Inflammatory macrophage (primary cell): ENCODE measurements around the gene LRP5.

Experiments used
- DNase-seq, 2 donors: peaks; one replicate each; pipeline ENCODE4 v3.0.0-alpha.2; 2020 to 2022
- total RNA-seq, 18 experiments: gene quantifications; one replicate each; lab custom pipeline; 2026; ENCODE audit warnings: mixed read lengths in 6 of 18, inconsistent platforms in 2 of 18; lab: John Stamatoyannopoulos, UW

LRP5 gene
- total RNA-seq = 0.40 to 2.8 (median 1.3) reads per million in 18 experiments

DNA sequence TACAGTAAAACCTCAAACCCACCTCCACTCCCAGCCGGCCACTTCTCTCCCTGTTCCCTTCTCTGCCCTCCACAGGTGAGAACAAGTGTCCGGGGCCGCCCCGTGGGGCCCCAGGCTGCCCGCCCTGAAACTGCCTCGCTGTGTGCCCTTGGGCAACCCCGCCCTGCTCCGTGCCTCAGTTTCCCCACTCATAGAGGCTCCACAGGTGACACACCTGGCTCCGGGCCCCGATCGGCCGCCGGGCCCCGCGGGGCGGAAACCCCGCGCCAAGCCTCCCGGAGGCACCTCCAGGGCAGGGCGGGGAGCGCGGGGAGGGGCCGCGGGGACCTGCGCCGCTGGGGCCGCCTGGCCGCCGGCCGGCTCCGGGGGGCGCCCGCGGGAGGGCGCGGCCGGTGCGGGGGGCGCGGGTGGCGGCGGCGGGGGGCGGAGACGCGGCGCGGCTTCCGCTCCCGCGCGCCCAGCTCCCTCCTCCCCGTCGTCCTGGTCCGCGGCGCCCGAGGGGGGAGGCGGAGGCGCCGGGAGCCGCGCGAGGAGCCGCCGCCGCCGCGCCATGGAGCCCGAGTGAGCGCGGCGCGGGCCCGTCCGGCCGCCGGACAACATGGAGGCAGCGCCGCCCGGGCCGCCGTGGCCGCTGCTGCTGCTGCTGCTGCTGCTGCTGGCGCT lies at the start of gene LRP5:
LRP5 (plus strand) TSS at position 475 of the 663 bp plus-strand sequence; CDS start at position 599, 124 bp downstream.
- no peak for DNase-seq

GRCh38 chr11:68263444-68264035 lies 48.9 kb upstream of the LRP5 start:
- DNase-seq = no peak

DNA sequence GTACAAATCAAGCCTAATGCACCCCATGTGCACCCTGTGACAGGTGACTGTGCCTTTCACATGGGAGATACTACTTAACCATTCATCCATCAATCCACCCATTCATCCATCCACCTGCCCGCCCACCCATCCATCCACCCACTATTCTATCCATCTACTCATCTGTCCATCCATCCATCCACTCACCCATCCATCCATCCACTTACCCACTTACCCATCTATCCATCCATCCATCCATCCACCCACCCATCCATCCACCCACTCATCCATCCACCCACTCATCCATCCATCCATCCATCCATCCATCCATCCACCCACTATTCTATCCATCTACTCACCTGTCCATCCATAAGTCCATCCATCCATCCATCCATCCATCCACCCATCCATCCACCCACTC lies 48.1 kb upstream of the LRP5 start:
- DNase-seq = no peak

DNA sequence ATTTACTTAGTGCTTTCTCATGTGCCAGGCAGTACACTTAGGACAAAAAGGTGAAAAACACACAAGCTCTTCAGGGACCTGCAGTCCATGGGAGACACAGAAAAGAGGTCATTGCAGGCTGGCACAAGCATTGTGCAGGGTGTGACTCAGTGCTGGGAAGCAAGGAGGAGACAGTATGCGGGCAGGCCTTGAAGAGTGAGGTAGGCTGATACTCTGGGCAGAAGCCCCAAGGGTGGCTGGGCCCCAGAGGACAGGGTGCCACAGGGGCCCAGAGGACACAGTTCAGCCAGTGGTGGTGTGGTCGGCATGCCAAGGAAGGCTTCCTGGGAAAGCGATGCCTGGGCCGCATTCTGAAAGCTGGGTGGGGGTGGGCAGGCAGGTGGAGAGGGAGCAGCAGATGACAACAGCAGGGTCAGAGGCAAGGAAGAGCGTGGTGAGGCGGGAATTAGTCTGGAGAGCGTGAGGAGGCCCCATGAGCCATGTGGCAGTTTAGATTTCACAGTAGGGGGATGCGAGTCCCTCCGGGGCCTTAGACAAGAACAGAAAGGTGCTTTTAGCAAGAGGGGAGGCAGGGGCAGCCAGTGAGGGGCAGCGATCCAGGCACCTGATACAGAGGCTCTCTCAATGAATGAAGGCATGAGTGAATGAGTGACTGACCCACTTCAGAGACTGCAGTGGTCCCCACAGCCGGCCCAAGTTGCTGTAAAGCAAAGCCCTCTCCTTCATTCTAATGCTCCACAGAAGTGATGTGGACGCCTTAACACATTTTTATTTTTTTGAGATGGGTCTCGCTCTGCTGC lies 47.5 kb upstream of the LRP5 start:
- no peak for DNase-seq

GRCh38 chr11:68266121-68266891 lies 46.1 kb upstream of the LRP5 start:
- DNase-seq = peak in 1 of 2 donors; percentile 8

- DNase-seq = peak; percentile 10 to 48
Measured at GRCh38 chr11:68266936-68267880, 45.2 kb upstream of the LRP5 start.

DNA sequence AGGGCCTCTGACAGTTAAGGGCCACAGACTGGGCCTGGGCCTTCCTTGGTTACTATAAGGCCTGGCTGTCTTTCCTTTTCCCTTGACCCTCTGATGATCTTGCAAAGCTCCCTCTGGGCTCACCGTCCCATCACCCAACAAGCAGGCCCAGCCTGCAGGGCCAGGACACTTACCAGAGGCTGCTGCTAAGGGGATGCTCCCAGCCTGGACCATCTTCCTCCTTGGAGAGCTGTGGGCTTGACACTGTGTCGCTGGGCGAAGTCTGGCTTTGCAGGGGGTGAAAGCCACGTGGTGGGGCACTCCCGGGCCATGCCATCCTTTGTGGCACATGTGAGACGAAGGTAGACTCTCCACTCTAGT lies 44.5 kb upstream of the LRP5 start:
- no peak for DNase-seq

DNA sequence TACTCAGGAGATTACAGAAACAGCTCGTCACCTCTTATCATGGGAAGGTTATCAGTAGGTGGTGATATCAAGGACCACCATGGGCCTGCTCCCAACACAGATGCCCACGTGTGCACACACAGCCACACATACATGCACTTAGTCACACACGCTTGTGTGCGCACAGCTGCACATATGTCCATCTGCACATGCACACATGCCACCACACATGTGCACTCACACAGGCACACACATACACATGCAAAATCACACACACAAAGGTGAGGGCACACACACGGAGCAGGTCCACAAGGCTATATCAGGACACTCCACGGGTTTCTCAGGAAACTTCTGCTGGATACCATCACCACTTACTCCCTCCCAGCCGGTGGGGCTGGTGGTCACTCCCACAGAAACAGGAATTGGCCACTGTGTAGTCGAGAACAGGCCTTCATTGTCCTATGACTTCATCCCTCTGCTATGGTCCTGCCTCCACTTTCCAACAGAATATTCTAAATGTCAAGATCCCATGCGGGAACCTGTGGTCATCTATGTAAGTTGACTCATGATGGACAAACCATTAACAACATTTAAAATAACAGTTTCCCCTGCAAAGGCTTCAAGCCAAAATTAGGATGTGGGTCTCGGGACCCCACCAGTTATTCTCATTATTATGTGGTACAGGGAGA lies 42.8 kb upstream of the LRP5 start:
- DNase-seq = no peak

DNA sequence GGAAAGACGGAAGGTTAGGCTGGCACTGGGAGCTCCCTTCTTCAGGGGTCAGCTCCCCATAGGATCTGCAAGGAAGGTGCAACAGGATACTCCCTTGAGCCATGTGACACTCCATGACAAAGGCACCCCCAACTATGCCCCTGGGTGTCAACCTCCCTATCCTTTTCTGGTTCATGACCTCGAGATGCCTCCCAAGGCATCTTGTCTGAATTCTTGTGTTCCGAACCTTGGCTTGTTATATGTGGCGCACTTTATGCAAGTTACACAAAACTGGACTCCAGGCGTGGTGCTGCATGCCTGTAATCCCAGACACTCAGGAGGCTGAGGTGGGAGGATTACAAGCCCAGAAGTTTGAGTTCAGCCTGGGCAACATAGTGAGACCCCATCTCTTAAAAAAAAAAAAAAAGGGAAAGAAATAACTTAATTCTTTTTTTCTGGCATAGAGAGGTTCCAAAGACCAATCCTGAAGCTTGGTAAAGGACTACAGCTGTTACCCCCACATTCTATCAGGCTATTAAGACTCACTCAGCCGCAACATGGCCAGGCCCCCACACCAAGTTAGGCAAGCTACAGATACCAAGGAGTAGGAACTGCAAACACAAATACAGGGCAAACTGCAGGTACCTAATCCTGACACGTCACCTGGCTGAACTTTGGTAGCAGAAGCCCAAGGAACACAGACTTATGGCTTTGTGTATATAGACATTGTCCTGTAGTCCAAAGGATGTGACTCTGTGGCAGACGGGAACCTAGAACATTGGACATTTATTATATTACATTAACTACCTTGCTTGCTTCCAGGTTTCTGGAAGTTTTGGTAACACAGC lies 42.0 kb upstream of the LRP5 start:
- no peak for DNase-seq

DNA sequence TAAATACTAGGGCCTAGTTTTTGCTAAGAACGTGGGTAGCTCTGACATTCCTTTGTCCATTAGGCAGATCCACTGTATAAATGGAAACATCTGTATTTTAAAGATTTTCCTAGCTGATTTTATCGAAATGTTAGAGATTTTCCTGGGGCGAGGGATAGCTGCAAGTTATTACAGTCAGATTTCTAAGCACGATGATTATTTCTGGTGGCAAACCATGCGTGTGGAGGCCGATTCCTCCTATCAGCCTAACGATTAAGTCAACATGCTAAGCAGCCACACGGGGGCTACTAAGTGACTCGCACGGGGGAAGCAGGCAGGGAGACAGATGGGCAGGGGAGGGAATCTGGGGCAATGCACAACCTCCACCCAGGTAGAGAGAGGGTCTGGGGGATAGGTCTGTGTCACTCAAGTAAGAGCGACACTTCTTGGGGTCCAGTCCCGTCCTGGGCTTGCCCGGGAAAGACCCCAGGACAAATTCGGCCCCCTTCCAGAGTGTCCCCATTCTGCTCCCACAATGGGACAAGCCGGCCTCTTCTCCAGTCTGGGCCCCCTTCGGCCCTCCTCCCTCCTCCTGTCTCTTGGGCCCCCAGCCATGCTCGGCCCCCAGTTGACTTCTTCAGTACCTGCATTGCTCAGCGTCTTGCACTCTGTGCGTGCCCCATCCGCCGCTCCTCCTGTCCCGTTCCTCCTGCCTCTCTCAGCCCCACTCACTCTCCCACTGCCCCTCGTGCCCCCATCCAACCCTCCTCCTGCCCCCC lies 41.2 kb upstream of the LRP5 start:
- peak; percentile 62 to 70 for DNase-seq

- DNase-seq = peak; percentile 98
Measured at GRCh38 chr11:68271781-68272608, 40.4 kb upstream of the LRP5 start, which contains the start of gene C11orf24. TSS of gene C11orf24 (minus strand) at chr11:68271973. CDS start at chr11:68263767, 8,206 bp downstream.

GRCh38 chr11:68273026-68273738 lies 39.2 kb upstream of the LRP5 start:
- no peak for DNase-seq

GRCh38 chr11:68274306-68274705 lies 38.1 kb upstream of the LRP5 start:
- DNase-seq = no peak

GRCh38 chr11:68275721-68276507 lies 36.5 kb upstream of the LRP5 start:
- DNase-seq = no peak

DNA sequence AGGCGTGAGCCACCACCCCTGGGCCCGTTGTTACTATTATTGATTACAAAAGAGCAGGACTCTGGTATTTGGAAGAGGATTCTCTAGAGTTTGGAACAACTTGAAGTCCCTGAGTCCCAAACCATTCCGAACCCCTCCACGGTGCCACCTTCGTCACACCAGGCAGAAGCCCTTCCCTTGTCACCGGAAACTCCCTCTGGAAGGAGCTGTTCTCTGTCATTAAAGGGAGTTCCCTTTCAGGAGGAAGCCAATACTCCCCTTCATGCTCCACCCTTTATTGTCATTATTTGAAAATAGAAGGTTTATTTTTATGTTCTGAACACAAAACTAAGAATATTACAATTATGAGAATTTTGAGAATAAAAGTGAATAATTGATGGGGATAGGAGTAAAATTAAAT lies 35.5 kb upstream of the LRP5 start:
- no peak for DNase-seq

DNA sequence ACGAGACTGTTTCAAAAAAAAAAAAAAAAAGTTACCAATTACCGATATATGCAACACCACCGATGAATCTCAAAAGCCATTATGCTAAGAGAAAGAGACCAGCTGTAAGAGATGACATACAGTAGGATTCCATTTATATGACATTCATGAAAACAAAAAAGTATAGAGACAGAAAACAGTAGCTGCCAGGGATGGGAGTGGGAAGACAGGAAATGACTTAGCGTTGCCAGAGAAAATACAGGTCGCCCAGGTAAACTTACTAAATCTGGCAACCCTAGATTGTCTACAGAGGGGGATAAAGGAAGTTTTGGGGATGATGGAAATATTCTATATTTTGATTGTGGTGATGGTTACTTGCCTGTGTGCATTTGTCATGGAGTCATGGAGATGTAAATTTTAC lies 32.7 kb upstream of the LRP5 start:
- no peak for DNase-seq
